ENCODE measurements around the gene RNF168. TPM values are rescaled to one million over a fixed set of nuclear protein-coding genes. Genes with fewer than 3 reads are reported as not detected.
"Not testable (repeated sequence)": the region's sequence is repeated elsewhere in the genome, so short reads cannot be mapped to it uniquely, and the experiment has no call there.

RNF168 gene
- total RNA-seq, 1 donor from 2014 or later, result 26.9 TPM

GRCh38 chr3:196472286-196472685 lies 31.3 kb downstream of the RNF168 start:
- DNase-seq (ENCODE audit: low spot score in 2 of 2) (no peak), FAIRE-seq (no peak)

- FAIRE-seq (no peak), DNase-seq (ENCODE audit: low spot score in 2 of 2) (no peak)
These were observed 32.0 kb downstream of the RNF168 start for GRCh38 chr3:196471551-196471950.

- not testable (repeated sequence) for FAIRE-seq; DNase-seq (ENCODE audit: low spot score in 2 of 2)
These were observed 33.4 kb downstream of the RNF168 start for GRCh38 chr3:196470182-196470581.

- DNase-seq (ENCODE audit: low spot score in 2 of 2) (no peak), FAIRE-seq (no peak)
These were observed 39.8 kb downstream of the RNF168 start for GRCh38 chr3:196463804-196464203.

DNA sequence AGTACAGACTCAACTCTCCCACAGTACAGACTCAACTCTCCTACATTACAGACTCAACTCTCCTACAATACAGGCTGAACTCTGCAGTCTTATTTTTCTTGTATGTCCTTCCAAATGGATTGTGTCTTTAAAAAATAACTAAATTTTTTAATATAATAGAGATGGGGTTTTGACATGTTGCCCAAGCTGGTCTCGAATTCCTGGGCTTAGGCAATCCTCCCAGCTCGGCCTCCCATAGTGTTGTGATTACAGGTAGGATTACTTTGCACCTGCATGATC lies 40.2 kb downstream of the RNF168 start:
- no peak for FAIRE-seq

GRCh38 chr3:196462680-196463477 lies 40.7 kb downstream of the RNF168 start:
- not testable (repeated sequence) for DNase-seq (ENCODE audit: low spot score in 2 of 2); FAIRE-seq

More for the DNA sequence above, 40.2 kb downstream of the RNF168 start:
- no peak for DNase-seq (ENCODE audit: low spot score in 2 of 2)

DNA sequence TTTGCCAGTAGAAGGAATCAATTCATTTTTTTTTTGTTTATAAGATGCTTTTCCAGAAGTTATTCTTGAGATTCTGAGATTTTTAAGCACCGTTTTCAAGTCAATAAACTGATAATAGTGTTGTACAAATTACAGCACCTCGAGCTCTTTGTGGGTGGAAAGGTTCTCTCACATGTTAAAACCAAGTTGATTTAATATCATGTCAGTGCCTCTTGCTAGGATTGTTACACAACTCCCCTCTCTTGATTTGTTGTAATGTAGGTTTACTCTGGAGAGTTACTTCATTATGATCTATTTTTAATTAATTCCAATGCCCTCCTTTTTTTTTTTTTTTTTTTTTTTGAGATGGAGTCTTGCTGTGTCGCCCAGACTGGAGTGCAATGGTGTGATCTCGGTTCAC lies 45.5 kb downstream of the RNF168 start:
- DNase-seq (ENCODE audit: low spot score in 2 of 2) (no peak), FAIRE-seq (no peak)

GRCh38 chr3:196457470-196457869 lies 46.1 kb downstream of the RNF168 start:
- DNase-seq (ENCODE audit: low spot score in 2 of 2); FAIRE-seq: not testable (repeated sequence)

GRCh38 chr3:196454935-196455334 lies 48.6 kb downstream of the RNF168 start:
- FAIRE-seq, result no peak

GRCh38 chr3:196445391-196445790 lies 58.2 kb downstream of the RNF168 start:
- not testable (repeated sequence) for FAIRE-seq; DNase-seq (ENCODE audit: low spot score in 2 of 2)

More at GRCh38 chr3:196454935-196455334, 48.6 kb downstream of the RNF168 start:
- no peak for DNase-seq (ENCODE audit: low spot score in 2 of 2)

- DNase-seq (ENCODE audit: low spot score in 2 of 2) (no peak), FAIRE-seq (no peak)
These were observed 59.1 kb downstream of the RNF168 start for GRCh38 chr3:196444500-196444894.

- DNase-seq (ENCODE audit: low spot score in 2 of 2) (no peak), FAIRE-seq (no peak)
These were observed 62.9 kb downstream of the RNF168 start for GRCh38 chr3:196440696-196441095.

GRCh38 chr3:196440041-196440537 lies 63.5 kb downstream of the RNF168 start:
- DNase-seq (ENCODE audit: low spot score in 2 of 2), result no peak
- no peak for FAIRE-seq

DNA sequence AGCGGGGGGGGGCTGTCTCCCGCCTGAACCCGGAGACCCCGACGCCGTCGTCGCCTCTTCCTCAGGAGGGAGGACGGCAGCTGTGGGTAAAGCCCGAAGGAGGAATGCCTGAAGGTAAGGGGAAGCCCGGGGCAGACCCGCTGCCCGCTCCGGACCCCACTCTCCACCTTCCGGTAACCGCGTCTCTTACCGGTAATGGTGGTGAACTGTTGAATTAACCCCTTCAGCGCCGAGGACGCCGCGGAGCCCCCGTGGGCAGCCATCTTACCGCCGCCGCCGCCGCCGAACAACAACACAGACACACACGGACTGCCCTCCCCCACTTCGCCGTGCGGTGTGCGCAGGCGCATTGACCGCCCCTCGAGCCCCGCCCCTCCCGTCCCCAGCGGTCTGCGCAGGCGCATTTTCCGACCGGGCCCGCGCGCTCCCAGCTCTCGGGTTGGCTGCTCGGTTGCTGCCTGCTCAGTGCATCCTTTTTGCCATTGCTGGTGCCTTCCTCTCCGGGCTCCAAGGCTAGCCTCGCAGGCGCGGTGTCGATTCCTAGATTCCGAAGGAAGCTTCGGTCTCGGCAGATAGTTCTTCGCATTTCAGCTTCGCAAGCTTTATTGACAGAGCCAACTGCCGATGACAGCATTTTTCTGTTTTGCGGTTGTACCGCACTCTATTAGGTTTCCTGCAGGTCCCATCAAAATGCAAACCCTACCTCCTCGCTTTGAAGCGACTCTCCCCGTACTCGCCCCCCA lies 71.3 kb downstream of the RNF168 start, which contains the start of gene UBXN7:
UBXN7 (minus strand) TSS at position 291 of the 743 bp plus-strand sequence; CDS start at position 263, 28 bp downstream.
- DNase-seq (ENCODE audit: low spot score in 2 of 2) (peak; percentile 91 to 92), FAIRE-seq (no peak)

DNA sequence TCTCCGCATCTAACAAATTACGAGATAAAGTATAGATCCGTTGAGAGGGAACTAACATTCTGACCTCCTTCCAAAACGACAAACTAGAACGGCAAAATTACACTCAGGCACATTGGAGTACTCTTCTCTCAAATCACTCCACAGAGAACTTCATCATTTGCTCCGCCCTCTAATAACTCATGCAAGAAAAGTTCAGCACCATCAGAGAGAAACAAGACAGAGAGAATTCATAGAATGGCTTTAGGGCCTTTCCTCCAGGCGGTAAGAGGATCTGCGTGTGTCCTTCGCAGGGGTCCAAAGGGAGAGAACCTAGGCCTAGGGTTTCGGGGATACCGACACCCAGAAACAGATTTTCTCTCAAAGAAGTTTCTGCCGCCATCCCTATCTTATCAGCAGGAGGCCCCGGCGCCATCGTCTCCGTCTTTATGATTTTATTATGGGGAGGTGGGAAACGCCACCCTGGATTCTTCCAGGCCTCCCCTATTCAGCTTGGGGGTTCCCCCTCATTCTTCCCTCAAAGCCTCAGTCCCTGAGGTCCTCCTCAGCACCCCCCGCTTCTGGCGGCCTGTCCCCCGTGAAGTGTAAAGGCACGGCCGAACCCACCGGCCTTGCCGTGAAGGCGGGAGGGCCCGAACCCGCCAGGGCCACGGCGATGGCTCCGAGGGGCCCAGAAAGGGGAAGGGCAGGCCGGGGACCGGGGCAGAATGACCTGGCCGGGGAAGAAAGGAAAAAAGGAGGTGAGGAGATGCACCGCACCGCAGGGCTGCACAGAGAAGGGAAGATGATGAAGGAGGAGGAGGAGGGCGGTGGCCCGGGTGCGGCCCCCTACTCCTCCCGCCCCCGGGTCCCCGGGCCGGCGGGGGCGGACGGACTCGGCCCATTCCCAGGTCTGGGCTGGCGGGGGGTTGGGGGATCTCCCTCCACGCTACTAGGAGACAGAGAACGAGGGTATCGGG lies 72.1 kb downstream of the RNF168 start:
- FAIRE-seq (no peak), DNase-seq (ENCODE audit: low spot score in 2 of 2) (peak; percentile 47 to 49)

- FAIRE-seq, result no peak
- DNase-seq (ENCODE audit: low spot score in 2 of 2), result no peak
These were observed 75.5 kb downstream of the RNF168 start for GRCh38 chr3:196428041-196428440.

DNA sequence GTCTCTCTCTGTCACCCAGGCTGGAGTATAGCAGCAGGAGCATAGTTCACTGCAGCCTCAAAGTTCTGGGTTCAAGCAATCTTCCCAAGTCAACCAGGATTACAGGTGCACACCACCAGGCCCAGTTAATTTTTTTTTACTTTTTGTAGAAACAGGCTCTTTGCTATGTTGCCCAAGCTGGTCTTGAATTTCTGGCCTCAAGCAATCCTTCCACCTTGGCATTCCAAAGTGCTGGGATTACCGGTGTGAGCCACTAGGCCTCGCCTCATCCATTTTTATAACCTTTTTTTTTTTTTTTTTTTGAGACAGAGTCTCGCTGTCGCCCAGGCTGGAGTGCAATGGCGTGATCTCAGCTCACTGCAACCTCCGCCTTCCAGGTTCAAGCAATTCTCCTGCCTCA lies 79.1 kb downstream of the RNF168 start:
- not testable (repeated sequence) for FAIRE-seq; DNase-seq (ENCODE audit: low spot score in 2 of 2)

- peak in 1 of 2 donors; percentile 14 for DNase-seq (ENCODE audit: low spot score in 2 of 2)
- FAIRE-seq, result no peak
These were observed 80.4 kb downstream of the RNF168 start for GRCh38 chr3:196423044-196423781.

DNA sequence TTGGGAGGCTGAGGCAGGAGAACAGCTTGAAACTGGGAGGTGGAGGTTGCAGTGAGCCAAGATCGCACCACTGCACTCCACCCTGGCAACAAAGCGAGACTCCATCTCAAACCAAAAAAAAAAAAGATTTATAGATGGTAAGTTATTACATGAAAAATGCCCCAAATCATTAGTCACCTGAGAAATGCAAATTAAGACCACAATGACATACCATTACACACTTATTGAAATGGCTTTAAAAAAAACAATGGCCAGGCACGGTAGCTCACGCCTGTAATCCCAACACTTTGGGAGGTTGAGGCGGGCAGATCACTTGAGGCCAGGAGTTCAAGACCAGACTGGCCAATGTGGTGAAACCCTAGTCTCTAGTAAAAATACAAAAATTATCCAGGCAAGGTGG lies 81.9 kb downstream of the RNF168 start:
- DNase-seq (ENCODE audit: low spot score in 2 of 2); FAIRE-seq: not testable (repeated sequence)
